ENCODE results near the gene SECISBP2. TPM values are rescaled to one million over a fixed set of nuclear protein-coding genes. Genes with fewer than 3 reads are reported as not detected.

The SECISBP2 gene
- total and polyA plus RNA-seq, 2 of the 13 experiments (the other 11 are each of a cell fraction or from before 2014, with no cell fraction given), result 32.4 to 38.0 TPM

DNA sequence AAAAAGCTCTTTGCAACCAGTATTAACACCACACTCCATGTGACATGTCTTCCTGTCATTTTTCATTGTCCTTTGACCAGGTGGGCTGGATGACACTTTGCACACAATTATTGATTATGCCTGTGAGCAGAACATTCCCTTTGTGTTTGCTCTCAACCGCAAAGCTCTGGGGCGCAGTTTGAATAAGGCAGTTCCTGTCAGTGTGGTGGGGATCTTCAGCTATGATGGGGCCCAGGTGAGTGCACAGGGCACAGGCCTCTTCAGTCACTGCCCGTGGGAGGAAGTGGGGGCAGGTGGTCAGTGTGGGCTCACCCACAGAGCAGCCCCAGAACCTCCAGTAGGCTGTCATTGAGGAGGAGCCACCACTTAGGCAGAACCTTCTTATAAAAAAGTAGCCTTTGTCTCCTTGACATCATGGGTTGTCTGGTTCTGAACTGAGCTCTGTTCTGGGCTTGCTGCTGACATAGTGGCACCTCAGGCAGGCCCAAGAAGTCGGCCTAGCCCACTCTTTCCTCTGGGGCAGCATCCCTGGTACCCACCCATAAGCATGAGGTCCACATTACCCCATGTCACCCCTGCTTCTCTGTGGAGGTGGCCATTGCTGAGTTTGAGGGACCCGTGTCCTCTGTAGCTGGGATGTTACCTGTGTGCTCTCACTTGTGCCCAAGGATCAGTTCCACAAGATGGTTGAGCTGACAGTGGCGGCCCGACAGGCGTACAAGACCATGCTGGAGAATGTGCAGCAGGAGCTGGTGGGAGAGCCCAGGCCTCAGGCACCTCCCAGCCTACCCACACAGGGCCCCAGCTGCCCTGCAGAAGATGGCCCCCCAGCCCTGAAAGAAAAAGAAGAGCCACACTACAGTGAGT, 39.3 kb downstream of the SECISBP2 start (continued):
- peak; percentile 86 for TF ChIP-seq ZNF317 (CRISPR knock-in tag; IDR thresholded peaks at IDR 0.05)
- peak; percentile 94 for TF ChIP-seq ETV5 (CRISPR knock-in tag; IDR thresholded peaks at IDR 0.05; ENCODE audit: borderline replicate concordance)
- no peak for TF ChIP-seq ZNF143 (CRISPR knock-in tag; IDR thresholded peaks at IDR 0.05)
- peak; percentile 91 for TF ChIP-seq FOXA3 (CRISPR knock-in tag; IDR thresholded peaks at IDR 0.05)
- peak; percentile 89 for TF ChIP-seq ZSCAN9 (CRISPR knock-in tag; IDR thresholded peaks at IDR 0.05; ENCODE audit: borderline replicate concordance)
- TF ChIP-seq HDAC2 (CRISPR knock-in tag; IDR thresholded peaks at IDR 0.05), result peak; percentile 98
- TF ChIP-seq TFE3 (CRISPR knock-in tag; IDR thresholded peaks at IDR 0.05), result peak; percentile 81
- TF ChIP-seq FOXO1 (CRISPR knock-in tag; IDR thresholded peaks at IDR 0.05), result peak; percentile 94
- no peak for TF ChIP-seq RBM39 (IDR thresholded peaks at IDR 0.05; ENCODE audit: low read depth, low read length, poor library complexity, severe bottlenecking)
- peak; percentile 97 for TF ChIP-seq DPF2 (CRISPR knock-in tag; IDR thresholded peaks at IDR 0.05; ENCODE audit: borderline replicate concordance, low read depth)
- TF ChIP-seq KDM3A (CRISPR knock-in tag; IDR thresholded peaks at IDR 0.05; ENCODE audit: low read depth), result peak; percentile 83
- peak; percentile 66; the same call in 1 of the 2 replicates for TF ChIP-seq SIX4 (CRISPR knock-in tag; IDR thresholded peaks at IDR 0.05)
- TF ChIP-seq FOXK1 (CRISPR knock-in tag; IDR thresholded peaks at IDR 0.05; ENCODE audit: borderline replicate concordance, low read depth), result peak; percentile 88; the same call in 1 of the 2 replicates
- TF ChIP-seq ZNF639 (CRISPR knock-in tag; conservative IDR thresholded peaks at IDR 0.05), result 0 out of 2 replicates have a peak, but pooled peaks have one; percentile 45
- TF ChIP-seq, protein P1, sequence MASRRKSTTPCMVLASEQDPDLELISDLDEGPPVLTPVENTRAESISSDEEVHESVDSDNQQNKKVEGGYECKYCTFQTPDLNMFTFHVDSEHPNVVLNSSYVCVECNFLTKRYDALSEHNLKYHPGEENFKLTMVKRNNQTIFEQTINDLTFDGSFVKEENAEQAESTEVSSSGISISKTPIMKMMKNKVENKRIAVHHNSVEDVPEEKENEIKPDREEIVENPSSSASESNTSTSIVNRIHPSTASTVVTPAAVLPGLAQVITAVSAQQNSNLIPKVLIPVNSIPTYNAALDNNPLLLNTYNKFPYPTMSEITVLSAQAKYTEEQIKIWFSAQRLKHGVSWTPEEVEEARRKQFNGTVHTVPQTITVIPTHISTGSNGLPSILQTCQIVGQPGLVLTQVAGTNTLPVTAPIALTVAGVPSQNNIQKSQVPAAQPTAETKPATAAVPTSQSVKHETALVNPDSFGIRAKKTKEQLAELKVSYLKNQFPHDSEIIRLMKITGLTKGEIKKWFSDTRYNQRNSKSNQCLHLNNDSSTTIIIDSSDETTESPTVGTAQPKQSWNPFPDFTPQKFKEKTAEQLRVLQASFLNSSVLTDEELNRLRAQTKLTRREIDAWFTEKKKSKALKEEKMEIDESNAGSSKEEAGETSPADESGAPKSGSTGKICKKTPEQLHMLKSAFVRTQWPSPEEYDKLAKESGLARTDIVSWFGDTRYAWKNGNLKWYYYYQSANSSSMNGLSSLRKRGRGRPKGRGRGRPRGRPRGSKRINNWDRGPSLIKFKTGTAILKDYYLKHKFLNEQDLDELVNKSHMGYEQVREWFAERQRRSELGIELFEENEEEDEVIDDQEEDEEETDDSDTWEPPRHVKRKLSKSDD (CRISPR knock-in tag; IDR thresholded peaks at IDR 0.05; ENCODE audit: low read depth), result peak; percentile 48; the same call in 1 of the 2 replicates
- peak; percentile 90 for TF ChIP-seq HHEX (CRISPR knock-in tag; IDR thresholded peaks at IDR 0.05)
- TF ChIP-seq ZNF501 (CRISPR knock-in tag; IDR thresholded peaks at IDR 0.05), result peak; percentile 71; the same call in 1 of the 2 replicates
- TF ChIP-seq MXD4 (CRISPR knock-in tag; IDR thresholded peaks at IDR 0.05), result peak; percentile 98
- TF ChIP-seq RFX1 (IDR thresholded peaks at IDR 0.05), result no peak
- 0 out of 2 replicates have a peak, but pooled peaks have one; percentile 44 for TF ChIP-seq ZNF772 (CRISPR knock-in tag; IDR thresholded peaks at IDR 0.05)
- TF ChIP-seq THAP8 (CRISPR knock-in tag; IDR thresholded peaks at IDR 0.05; ENCODE audit: borderline replicate concordance), result no peak
- peak; percentile 62; the same call in 1 of the 2 replicates for TF ChIP-seq ZMYM3 (CRISPR knock-in tag; IDR thresholded peaks at IDR 0.05)
- peak; percentile 67 for TF ChIP-seq ZNF709 (CRISPR knock-in tag; IDR thresholded peaks at IDR 0.05)
- 0 out of 2 replicates have a peak, but pooled peaks have one; percentile 22 for TF ChIP-seq ZSCAN29 (CRISPR knock-in tag; conservative IDR thresholded peaks at IDR 0.05)
- TF ChIP-seq CENPT (CRISPR knock-in tag; IDR thresholded peaks at IDR 0.05; ENCODE audit: low read depth), result no peak
